HG03575 (cell line): ENCODE data around the gene KIF13A.
"Not testable (repeated sequence)": the region's sequence is repeated elsewhere in the genome, so short reads cannot be mapped to it uniquely, and the experiment has no call there.

Source experiments
- ATAC-seq: cut with Tn5 transposase; IDR thresholded peaks from one replicate; pipeline ENCODE4 v1.9.1; 2021; ENCODE audit not compliant: unreplicated experiment, insufficient number of reproducible peaks, low FRiP score; ENCODE audit errors: extremely low read depth

Gene KIF13A

GRCh38 chr6:18004256-18004985, 17.0 kb upstream of the KIF13A start:
- no peak for ATAC-seq

GRCh38 chr6:17999425-17999824, 12.0 kb upstream of the KIF13A start:
- ATAC-seq, result no peak

GRCh38 chr6:17998442-17998841, 11.0 kb upstream of the KIF13A start:
- no peak for ATAC-seq

- no peak for ATAC-seq
These were observed 10.6 kb upstream of the KIF13A start for GRCh38 chr6:17998003-17998402.

GRCh38 chr6:17995414-17995813, 8.0 kb upstream of the KIF13A start:
- ATAC-seq, result no peak

GRCh38 chr6:17994019-17994418, 6.6 kb upstream of the KIF13A start:
- ATAC-seq, result no peak

- no peak for ATAC-seq
These were observed 1.0 kb upstream of the KIF13A start for GRCh38 chr6:17988422-17988944.

GRCh38 chr6:17987697-17988421, 424 bp upstream of the KIF13A start:
- ATAC-seq, result peak; percentile 69

GRCh38 chr6:17986656-17987446, 584 bp downstream of the KIF13A start:
- ATAC-seq, result no peak

GRCh38 chr6:17985934-17986655, 1.3 kb downstream of the KIF13A start:
- ATAC-seq, result no peak

GRCh38 chr6:17984812-17985670, 2.4 kb downstream of the KIF13A start:
- ATAC-seq, result no peak

- ATAC-seq, result no peak
These were observed 3.0 kb downstream of the KIF13A start for GRCh38 chr6:17984399-17984798.

GRCh38 chr6:17983730-17984129, 3.7 kb downstream of the KIF13A start:
- ATAC-seq, result no peak

- no peak for ATAC-seq
These were observed 7.1 kb downstream of the KIF13A start for GRCh38 chr6:17980329-17980728.

GRCh38 chr6:17979479-17979878, 8.0 kb downstream of the KIF13A start:
- no peak for ATAC-seq

GRCh38 chr6:17976258-17976657, 11.2 kb downstream of the KIF13A start:
- ATAC-seq, result not testable (repeated sequence)

- no peak for ATAC-seq
These were observed 12.7 kb downstream of the KIF13A start for GRCh38 chr6:17974570-17975368.
